Suprapubic skin (tissue), 4 donors: ENCODE measurements around the gene BRD3OS.

Experiments used
- CTCF ChIP-seq, 2 donors: fragments of 200-600 bp in 1 of 2; fragments of 450-650 bp in 1 of 2; sonication (generic) in 1 of 2; IDR thresholded peaks; one replicate each; pipeline ENCODE4 v1.5.1; 2016 to 2019; ENCODE audit warnings: antibody characterized with exemption in 2 of 2, mild to moderate bottlenecking in 1 of 2, moderate library complexity in 1 of 2
- POLR2A ChIP-seq, 2 donors: fragments of 450-650 bp; IDR thresholded peaks; one replicate each; pipeline ENCODE4 v1.6.1; 2017; ENCODE audit warnings: antibody characterized with exemption in 2 of 2, mild to moderate bottlenecking in 2 of 2, moderate library complexity in 2 of 2
- POLR2AphosphoS5 ChIP-seq, 3 donors: sonication (generic); formaldehyde crosslinking; IDR thresholded peaks; one replicate each; pipeline ENCODE4 v1.6.1; 2017; ENCODE audit warnings: antibody characterized with exemption in 3 of 3

GRCh38 chr9:134045841-134046544 is 20.7 kb downstream of the BRD3OS start:
- TF ChIP-seq POLR2A (IDR thresholded peaks at IDR 0.05), result no peak
- TF ChIP-seq CTCF (IDR thresholded peaks at IDR 0.05), result no peak
- TF ChIP-seq POLR2AphosphoS5 (IDR thresholded peaks at IDR 0.05), result no peak
